Measurements from ENCODE around the gene C2orf68. TPM values are rescaled to one million over a fixed set of nuclear protein-coding genes. Genes with fewer than 3 reads are reported as not detected.

C2orf68 gene
- total and polyA plus RNA-seq, 9 of the 15 experiments (the other 6 are each of a cell fraction or from before 2014, with no cell fraction given) = 22.1 to 50.0 (median 31.8) TPM

DNA sequence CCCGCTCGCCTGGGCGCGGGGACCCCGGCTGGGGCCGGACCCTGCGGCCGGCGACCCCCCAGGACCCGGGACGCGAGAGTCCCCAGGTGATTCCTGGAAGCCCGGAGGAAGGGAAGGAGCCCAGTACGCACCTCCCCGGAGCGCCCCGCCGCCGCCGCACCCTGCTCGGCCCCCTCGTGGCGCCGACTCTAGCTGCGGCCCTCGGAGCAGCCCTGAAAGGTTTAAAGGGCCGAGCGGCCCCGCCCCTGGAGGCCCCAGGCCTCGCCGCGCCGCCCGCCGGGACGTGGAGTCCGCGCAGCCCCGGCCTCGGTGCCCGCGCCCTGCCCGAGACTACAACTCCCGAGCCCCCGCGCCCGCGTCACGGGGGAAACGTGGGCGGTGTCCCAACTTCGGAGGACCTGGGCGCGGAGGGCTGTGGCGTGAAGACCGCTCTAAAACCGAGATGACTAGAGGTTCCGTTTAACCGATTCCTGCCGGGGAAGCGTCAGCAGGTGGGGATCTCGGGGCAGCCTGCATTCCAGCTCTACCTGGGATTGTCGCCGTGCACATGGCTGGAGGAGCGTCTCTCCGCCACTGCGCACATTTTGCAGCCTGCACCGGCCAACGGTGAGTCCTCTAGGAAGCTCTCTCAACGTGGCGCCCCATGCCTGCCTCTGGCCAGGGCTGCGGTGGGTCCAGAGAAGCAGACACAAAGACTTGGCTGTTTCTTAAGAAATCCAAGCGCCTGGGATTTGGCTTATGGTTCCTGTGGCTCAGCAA, 9.2 kb downstream of the C2orf68 start, which contains the start of gene TMEM150A (continued):
- no peak for TF ChIP-seq TRIM25 (IDR thresholded peaks at IDR 0.05; ENCODE audit: borderline replicate concordance)
- no peak for TF ChIP-seq SMAD1 (IDR thresholded peaks at IDR 0.05; ENCODE audit: low read depth, low read length, partially characterized antibody)
- TF ChIP-seq, protein P1, sequence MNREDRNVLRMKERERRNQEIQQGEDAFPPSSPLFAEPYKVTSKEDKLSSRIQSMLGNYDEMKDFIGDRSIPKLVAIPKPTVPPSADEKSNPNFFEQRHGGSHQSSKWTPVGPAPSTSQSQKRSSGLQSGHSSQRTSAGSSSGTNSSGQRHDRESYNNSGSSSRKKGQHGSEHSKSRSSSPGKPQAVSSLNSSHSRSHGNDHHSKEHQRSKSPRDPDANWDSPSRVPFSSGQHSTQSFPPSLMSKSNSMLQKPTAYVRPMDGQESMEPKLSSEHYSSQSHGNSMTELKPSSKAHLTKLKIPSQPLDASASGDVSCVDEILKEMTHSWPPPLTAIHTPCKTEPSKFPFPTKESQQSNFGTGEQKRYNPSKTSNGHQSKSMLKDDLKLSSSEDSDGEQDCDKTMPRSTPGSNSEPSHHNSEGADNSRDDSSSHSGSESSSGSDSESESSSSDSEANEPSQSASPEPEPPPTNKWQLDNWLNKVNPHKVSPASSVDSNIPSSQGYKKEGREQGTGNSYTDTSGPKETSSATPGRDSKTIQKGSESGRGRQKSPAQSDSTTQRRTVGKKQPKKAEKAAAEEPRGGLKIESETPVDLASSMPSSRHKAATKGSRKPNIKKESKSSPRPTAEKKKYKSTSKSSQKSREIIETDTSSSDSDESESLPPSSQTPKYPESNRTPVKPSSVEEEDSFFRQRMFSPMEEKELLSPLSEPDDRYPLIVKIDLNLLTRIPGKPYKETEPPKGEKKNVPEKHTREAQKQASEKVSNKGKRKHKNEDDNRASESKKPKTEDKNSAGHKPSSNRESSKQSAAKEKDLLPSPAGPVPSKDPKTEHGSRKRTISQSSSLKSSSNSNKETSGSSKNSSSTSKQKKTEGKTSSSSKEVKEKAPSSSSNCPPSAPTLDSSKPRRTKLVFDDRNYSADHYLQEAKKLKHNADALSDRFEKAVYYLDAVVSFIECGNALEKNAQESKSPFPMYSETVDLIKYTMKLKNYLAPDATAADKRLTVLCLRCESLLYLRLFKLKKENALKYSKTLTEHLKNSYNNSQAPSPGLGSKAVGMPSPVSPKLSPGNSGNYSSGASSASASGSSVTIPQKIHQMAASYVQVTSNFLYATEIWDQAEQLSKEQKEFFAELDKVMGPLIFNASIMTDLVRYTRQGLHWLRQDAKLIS (CRISPR knock-in tag; IDR thresholded peaks at IDR 0.05) = 0 out of 2 replicates have a peak, but pooled peaks have one; percentile 44
- TF ChIP-seq NR2C1 (IDR thresholded peaks at IDR 0.05) = no peak
- TF ChIP-seq NR2C1 (tag; IDR thresholded peaks at IDR 0.05) = 0 out of 2 replicates have a peak, but pooled peaks have one; percentile 9
- TF ChIP-seq, protein P2, sequence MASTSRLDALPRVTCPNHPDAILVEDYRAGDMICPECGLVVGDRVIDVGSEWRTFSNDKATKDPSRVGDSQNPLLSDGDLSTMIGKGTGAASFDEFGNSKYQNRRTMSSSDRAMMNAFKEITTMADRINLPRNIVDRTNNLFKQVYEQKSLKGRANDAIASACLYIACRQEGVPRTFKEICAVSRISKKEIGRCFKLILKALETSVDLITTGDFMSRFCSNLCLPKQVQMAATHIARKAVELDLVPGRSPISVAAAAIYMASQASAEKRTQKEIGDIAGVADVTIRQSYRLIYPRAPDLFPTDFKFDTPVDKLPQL (IDR thresholded peaks at IDR 0.05; ENCODE audit: extremely low read depth, insufficient read length) = no peak
- no peak for TF ChIP-seq ZNF778 (CRISPR knock-in tag; IDR thresholded peaks at IDR 0.05)
- TF ChIP-seq, protein P3, sequence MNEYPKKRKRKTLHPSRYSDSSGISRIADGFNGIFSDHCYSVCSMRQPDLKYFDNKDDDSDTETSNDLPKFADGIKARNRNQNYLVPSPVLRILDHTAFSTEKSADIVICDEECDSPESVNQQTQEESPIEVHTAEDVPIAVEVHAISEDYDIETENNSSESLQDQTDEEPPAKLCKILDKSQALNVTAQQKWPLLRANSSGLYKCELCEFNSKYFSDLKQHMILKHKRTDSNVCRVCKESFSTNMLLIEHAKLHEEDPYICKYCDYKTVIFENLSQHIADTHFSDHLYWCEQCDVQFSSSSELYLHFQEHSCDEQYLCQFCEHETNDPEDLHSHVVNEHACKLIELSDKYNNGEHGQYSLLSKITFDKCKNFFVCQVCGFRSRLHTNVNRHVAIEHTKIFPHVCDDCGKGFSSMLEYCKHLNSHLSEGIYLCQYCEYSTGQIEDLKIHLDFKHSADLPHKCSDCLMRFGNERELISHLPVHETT (CRISPR knock-in tag; conservative IDR thresholded peaks at IDR 0.05 in 1 of 2, IDR thresholded peaks at IDR 0.05 in 1 of 2) = peak in 1 of 2 experiments; percentile 77; a peak in 2 of 4 replicates
- TF ChIP-seq ZBTB5 (IDR thresholded peaks at IDR 0.05) = no peak
- no peak for TF ChIP-seq SNRNP70 (optimal IDR thresholded peaks at IDR 0.05; ENCODE audit: low read depth, low read length)
- no peak for TF ChIP-seq NFXL1 (CRISPR knock-in tag; IDR thresholded peaks at IDR 0.05)
- TF ChIP-seq NFE2L1 (tag; IDR thresholded peaks at IDR 0.05; ENCODE audit: borderline replicate concordance, low read depth) = no peak
- TF ChIP-seq LCOR (CRISPR knock-in tag; IDR thresholded peaks at IDR 0.05) = 0 out of 2 replicates have a peak, but pooled peaks have one; percentile 58
- no peak for TF ChIP-seq ZNF347 (CRISPR knock-in tag; IDR thresholded peaks at IDR 0.05; ENCODE audit: low read depth)
- TF ChIP-seq MAFF (IDR thresholded peaks at IDR 0.05; ENCODE audit: low read length) = no peak
- TF ChIP-seq DPF2 (IDR thresholded peaks at IDR 0.05) = no peak
- TF ChIP-seq SMARCE1 (IDR thresholded peaks at IDR 0.05) = no peak
- no peak for TF ChIP-seq NFE2 (IDR thresholded peaks at IDR 0.05; ENCODE audit: low read depth)
